HEK293 (cell line): ENCODE results near the gene QARS1.

Experiments
- BCL11A ChIP-seq: fragments of 450-650 bp; formaldehyde crosslinking; IDR thresholded peaks from 2 replicates; pipeline ENCODE4 v1.5.1; 2016; ENCODE audit warnings: low read depth, missing biosample characterization, missing genetic modification characterization
- FEZF1 ChIP-seq: fragments of 450-650 bp; formaldehyde crosslinking; IDR thresholded peaks from 2 replicates; pipeline ENCODE4 v1.5.1; 2016; ENCODE audit warnings: missing biosample characterization, missing genetic modification characterization
- HOXC10 ChIP-seq: sonication (generic); formaldehyde crosslinking; IDR thresholded peaks from 2 replicates; pipeline ENCODE4 v1.8.1; 2023; ENCODE audit warnings: mild to moderate bottlenecking, missing genetic modification reagents
- IKZF3 ChIP-seq: fragments of 450-650 bp; IDR thresholded peaks from 2 replicates; pipeline ENCODE4 v1.5.0; 2018; ENCODE audit warnings: missing biosample characterization, mild to moderate bottlenecking, missing genetic modification characterization, moderate library complexity
- INSM2 ChIP-seq: fragments of 450-650 bp; formaldehyde crosslinking; IDR thresholded peaks from 2 replicates; pipeline ENCODE4 v1.5.1; 2016; ENCODE audit warnings: missing biosample characterization, missing genetic modification characterization
- KLF7 ChIP-seq: fragments of 450-650 bp; formaldehyde crosslinking; IDR thresholded peaks from 2 replicates; pipeline ENCODE4 v1.5.1; 2016; ENCODE audit warnings: missing biosample characterization, missing genetic modification characterization, borderline replicate concordance
- OVOL3 ChIP-seq: fragments of 450-650 bp; formaldehyde crosslinking; IDR thresholded peaks from 2 replicates; pipeline ENCODE4 v1.5.1; 2016; ENCODE audit warnings: missing biosample characterization, missing genetic modification characterization
- PRDM6 ChIP-seq: fragments of 450-650 bp; formaldehyde crosslinking; IDR thresholded peaks from 2 replicates; pipeline ENCODE4 v1.5.1; 2017; ENCODE audit warnings: missing biosample characterization, missing genetic modification characterization
- TRIM28 ChIP-seq: IDR thresholded peaks from 2 replicates; pipeline ENCODE4 v1.6.1; 2011; ENCODE audit warnings: low read length, control low read depth, borderline replicate concordance
- YY2 ChIP-seq: fragments of 450-650 bp; formaldehyde crosslinking; IDR thresholded peaks from 2 replicates; pipeline ENCODE4 v1.5.1; 2016; ENCODE audit warnings: missing biosample characterization, missing genetic modification characterization
- ZBTB21 ChIP-seq: fragments of 450-650 bp; formaldehyde crosslinking; IDR thresholded peaks from 2 replicates; pipeline ENCODE4 v1.5.1; 2017; ENCODE audit warnings: missing biosample characterization, missing genetic modification characterization
- ZBTB44 ChIP-seq: fragments of 450-650 bp; IDR thresholded peaks from 2 replicates; pipeline ENCODE4 v1.5.1; 2018; ENCODE audit warnings: missing biosample characterization, mild to moderate bottlenecking, missing genetic modification characterization
- ZBTB49 ChIP-seq: fragments of 450-650 bp; formaldehyde crosslinking; IDR thresholded peaks from 2 replicates; pipeline ENCODE4 v1.5.1; 2016; ENCODE audit warnings: missing biosample characterization, missing genetic modification characterization, low read depth
- ZFP3 ChIP-seq: fragments of 450-650 bp; formaldehyde crosslinking; IDR thresholded peaks from 2 replicates; pipeline ENCODE4 v1.5.1; 2016; ENCODE audit warnings: low read depth, missing biosample characterization, missing genetic modification characterization
- ZNF114 ChIP-seq: fragments of 450-650 bp; formaldehyde crosslinking; IDR thresholded peaks from 2 replicates; pipeline ENCODE4 v1.5.0; 2017; ENCODE audit warnings: missing biosample characterization, missing genetic modification characterization
- ZNF174 ChIP-seq: fragments of 450-650 bp; formaldehyde crosslinking; IDR thresholded peaks from 2 replicates; pipeline ENCODE4 v1.5.0; 2017; ENCODE audit warnings: missing biosample characterization, mild to moderate bottlenecking, missing genetic modification characterization
- ZNF184 ChIP-seq: fragments of 450-650 bp; IDR thresholded peaks from 2 replicates; pipeline ENCODE4 v1.5.1; 2018; ENCODE audit warnings: missing biosample characterization, mild to moderate bottlenecking, missing genetic modification characterization
- ZNF214 ChIP-seq: fragments of 450-650 bp; formaldehyde crosslinking; IDR thresholded peaks from 2 replicates; pipeline ENCODE4 v1.5.1; 2017; ENCODE audit warnings: missing biosample characterization, mild to moderate bottlenecking, missing genetic modification characterization, borderline replicate concordance
- ZNF266 ChIP-seq: fragments of 450-650 bp; formaldehyde crosslinking; IDR thresholded peaks from 2 replicates; pipeline ENCODE4 v1.5.1; 2016; ENCODE audit warnings: missing biosample characterization, missing genetic modification characterization, low read depth
- ZNF449 ChIP-seq: fragments of 450-650 bp; formaldehyde crosslinking; IDR thresholded peaks from 2 replicates; pipeline ENCODE4 v1.5.1; 2017; ENCODE audit warnings: missing biosample characterization, mild to moderate bottlenecking, missing genetic modification characterization, moderate library complexity
- ZNF501 ChIP-seq: fragments of 450-650 bp; formaldehyde crosslinking; IDR thresholded peaks from 2 replicates; pipeline ENCODE4 v1.5.1; 2016; ENCODE audit warnings: missing biosample characterization, missing genetic modification characterization
- ZNF510 ChIP-seq: fragments of 450-650 bp; formaldehyde crosslinking; IDR thresholded peaks from 2 replicates; pipeline ENCODE4 v1.5.1; 2018; ENCODE audit warnings: mild to moderate bottlenecking, missing genetic modification characterization, missing biosample characterization; ENCODE audit not compliant: insufficient replicate concordance
- ZNF521 ChIP-seq: fragments of 450-650 bp; formaldehyde crosslinking; IDR thresholded peaks from 2 replicates; pipeline ENCODE4 v1.5.1; 2017; ENCODE audit warnings: missing biosample characterization, mild to moderate bottlenecking, missing genetic modification characterization
- ZNF544 ChIP-seq: fragments of 450-650 bp; formaldehyde crosslinking; IDR thresholded peaks from 2 replicates; pipeline ENCODE4 v1.5.0; 2017; ENCODE audit warnings: missing biosample characterization, missing genetic modification characterization
- ZNF580 ChIP-seq: fragments of 450-650 bp; formaldehyde crosslinking; IDR thresholded peaks from 2 replicates; pipeline ENCODE4 v1.5.1; 2016; ENCODE audit warnings: missing biosample characterization, missing genetic modification characterization
- ZNF600 ChIP-seq: fragments of 450-650 bp; formaldehyde crosslinking; IDR thresholded peaks from 2 replicates; pipeline ENCODE4 v1.5.1; 2016; ENCODE audit warnings: missing biosample characterization, missing genetic modification characterization
- ZNF654 ChIP-seq: fragments of 450-650 bp; formaldehyde crosslinking; IDR thresholded peaks from 2 replicates; pipeline ENCODE4 v1.5.1; 2016; ENCODE audit warnings: low read depth, missing biosample characterization, missing genetic modification characterization
- ZNF660 ChIP-seq: fragments of 450-650 bp; IDR thresholded peaks from 2 replicates; pipeline ENCODE4 v1.5.1; 2018; ENCODE audit warnings: missing biosample characterization, mild to moderate bottlenecking, missing genetic modification characterization
- ZNF701 ChIP-seq: fragments of 450-650 bp; formaldehyde crosslinking; IDR thresholded peaks from 2 replicates; pipeline ENCODE4 v1.5.1; 2016; ENCODE audit warnings: missing biosample characterization, missing genetic modification characterization
- ZNF76 ChIP-seq: fragments of 450-650 bp; formaldehyde crosslinking; IDR thresholded peaks from 2 replicates; pipeline ENCODE4; 2016; ENCODE audit warnings: low read depth, missing biosample characterization, missing genetic modification characterization, borderline replicate concordance
- ZNF768 ChIP-seq: fragments of 450-650 bp; formaldehyde crosslinking; IDR thresholded peaks from 2 replicates; pipeline ENCODE4 v1.5.1; 2018; ENCODE audit warnings: missing biosample characterization, mild to moderate bottlenecking, missing genetic modification characterization

The QARS1 gene

GRCh38 chr3:49093853-49094767, 10.4 kb downstream of the QARS1 start, which contains the start of gene QRICH1 (continued):
- TF ChIP-seq ZBTB21 (tag by site-specific recombination) = no peak
- no peak for TF ChIP-seq ZNF449
- 0 out of 2 replicates have a peak, but pooled peaks have one; percentile 32 for TF ChIP-seq KLF7 (tag by site-specific recombination)
- no peak for TF ChIP-seq ZBTB49 (tag by site-specific recombination)
- peak; percentile 89 for TF ChIP-seq ZNF600 (tag by site-specific recombination)
- TF ChIP-seq ZNF510 (tag by site-specific recombination) = no peak
- TF ChIP-seq ZNF654 (tag by site-specific recombination) = no peak
- TF ChIP-seq ZFP3 (tag by site-specific recombination) = no peak
- no peak for TF ChIP-seq PRDM6 (tag by site-specific recombination)
- TF ChIP-seq ZNF174 = no peak
- no peak for TF ChIP-seq INSM2 (tag by site-specific recombination)
- no peak for TF ChIP-seq FEZF1 (tag by site-specific recombination)
- TF ChIP-seq TRIM28 = peak; percentile 90
- TF ChIP-seq IKZF3 (tag by site-specific recombination) = peak; percentile 30; the same call in 1 of the 2 replicates
- TF ChIP-seq ZNF768 (tag by site-specific recombination) = no peak
- TF ChIP-seq ZNF701 (tag by site-specific recombination) = no peak
- TF ChIP-seq ZNF184 = 0 out of 2 replicates have a peak, but pooled peaks have one; percentile 36
- peak; percentile 58; the same call in 1 of the 2 replicates for TF ChIP-seq ZBTB44
- TF ChIP-seq ZNF580 (tag by site-specific recombination) = no peak
- peak; percentile 82 for TF ChIP-seq YY2
- TF ChIP-seq ZNF501 (tag by site-specific recombination) = peak; percentile 54; the same call in 1 of the 2 replicates
- TF ChIP-seq ZNF660 (tag by site-specific recombination) = peak; percentile 87
- no peak; the same call in 1 of the 2 replicates for TF ChIP-seq ZNF76 (tag by site-specific recombination)
- TF ChIP-seq BCL11A (tag by site-specific recombination) = no peak
- no peak for TF ChIP-seq ZNF114 (tag by site-specific recombination)
- TF ChIP-seq OVOL3 (tag by site-specific recombination) = no peak
- TF ChIP-seq ZNF214 (tag by site-specific recombination) = no peak
- TF ChIP-seq ZNF266 (tag by site-specific recombination) = no peak
- TF ChIP-seq ZNF544 (tag by site-specific recombination) = no peak
- TF ChIP-seq HOXC10 (CRISPR knock-in tag) = no peak
- no peak for TF ChIP-seq ZNF521 (tag by site-specific recombination)
